HEK293 (cell line): ENCODE measurements around the gene GLTP.
A peak's percentile ranks its signal among the peaks of the same experiment; 100 is the strongest.

Source experiments
- CTCF ChIA-PET: fragments of 350-600 bp; formaldehyde crosslinking; extraction: SDS; loops from one replicate; lab custom pipeline; 2021; ENCODE audit warnings: antibody characterized with exemption; lab: Yijun Ruan, JAX
- POLR2A ChIA-PET: fragments of 300-600 bp; formaldehyde crosslinking; extraction: SDS; loops from one replicate; lab custom pipeline; 2020; ENCODE audit warnings: antibody characterized with exemption, inconsistent platforms; lab: Yijun Ruan, JAX
- H3K27ac ChIP-seq: fragments of 200-500 bp; sonication (Bioruptor generic); 2 replicates; pipeline ENCODE4 v1.5.1; 2014; ENCODE audit warnings: low read depth, low read length, control low read depth, inconsistent platforms; ENCODE audit errors: extremely low read depth
- H3K36me3 ChIP-seq, 2 experiments: fragments of 200-500 bp in 1 of 2; sonication (Bioruptor generic) in 1 of 2; 1 replicate in 1 of 2; 2 replicates in 1 of 2; pipeline ENCODE4 v1.5.1; 2014 to 2017; ENCODE audit warnings: inconsistent platforms in 2 of 2, low read length in 2 of 2; ENCODE audit not compliant: control insufficient read depth in 2 of 2, insufficient read depth in 1 of 2
- H3K4me1 ChIP-seq: fragments of 200-500 bp; sonication (Bioruptor generic); 2 replicates; pipeline ENCODE4 v1.5.1; 2014; ENCODE audit warnings: mild to moderate bottlenecking, low read length, inconsistent platforms; ENCODE audit not compliant: control insufficient read depth, insufficient read depth
- H3K4me3 ChIP-seq: 2 replicates; pipeline ENCODE4 v1.5.1; 2011; ENCODE audit warnings: low read depth, mild to moderate bottlenecking, control low read depth, low read length, moderate library complexity
- H3K9me3 ChIP-seq: fragments of 200-500 bp; sonication (Bioruptor generic); 2 replicates; pipeline ENCODE4 v1.5.1; 2014; ENCODE audit warnings: low read depth, low read length, inconsistent platforms; ENCODE audit not compliant: control insufficient read depth, insufficient read depth
- HOXD13 ChIP-seq: sonication (generic); formaldehyde crosslinking; IDR thresholded peaks from 2 replicates; pipeline ENCODE4 v1.8.0; 2022; ENCODE audit warnings: missing genetic modification reagents, borderline replicate concordance
- KLF16 ChIP-seq: fragments of 450-650 bp; formaldehyde crosslinking; IDR thresholded peaks from 2 replicates; pipeline ENCODE4 v1.5.1; 2017; ENCODE audit warnings: missing biosample characterization, missing genetic modification characterization
- ZEB2 ChIP-seq: fragments of 450-650 bp; formaldehyde crosslinking; IDR thresholded peaks from 2 replicates; pipeline ENCODE4 v1.5.1; 2016; ENCODE audit warnings: missing biosample characterization, missing genetic modification characterization
- ZFHX2 ChIP-seq: fragments of 450-650 bp; formaldehyde crosslinking; conservative IDR thresholded peaks from 2 replicates; pipeline ENCODE4 v1.5.1; 2016; ENCODE audit warnings: missing biosample characterization, missing genetic modification characterization
- ZNF248 ChIP-seq: fragments of 450-650 bp; formaldehyde crosslinking; IDR thresholded peaks from 2 replicates; pipeline ENCODE4 v1.5.1; 2017; ENCODE audit warnings: missing biosample characterization, missing genetic modification characterization
- ZNF292 ChIP-seq: fragments of 450-650 bp; formaldehyde crosslinking; IDR thresholded peaks from 2 replicates; pipeline ENCODE4 v1.5.1; 2016; ENCODE audit warnings: low read depth, missing biosample characterization, missing genetic modification characterization, borderline replicate concordance
- ZNF335 ChIP-seq: fragments of 450-650 bp; formaldehyde crosslinking; conservative IDR thresholded peaks from 2 replicates; pipeline ENCODE4 v1.5.1; 2016; ENCODE audit warnings: missing biosample characterization, missing genetic modification characterization
- ZNF514 ChIP-seq: fragments of 450-650 bp; formaldehyde crosslinking; IDR thresholded peaks from 2 replicates; pipeline ENCODE4 v1.5.1; 2016; ENCODE audit warnings: missing biosample characterization, missing genetic modification characterization
- ZNF596 ChIP-seq: fragments of 450-650 bp; IDR thresholded peaks from 2 replicates; pipeline ENCODE4 v1.5.0; 2018; ENCODE audit warnings: missing biosample characterization, mild to moderate bottlenecking, missing genetic modification characterization, moderate library complexity
- ZNF626 ChIP-seq: fragments of 450-650 bp; sonication (Bioruptor Pico); formaldehyde crosslinking; IDR thresholded peaks from 2 replicates; pipeline ENCODE4 v1.5.1; 2018; ENCODE audit warnings: missing biosample characterization, missing genetic modification characterization, inconsistent platforms
- ZNF664 ChIP-seq: fragments of 450-650 bp; formaldehyde crosslinking; IDR thresholded peaks from 2 replicates; pipeline ENCODE4 v1.5.1; 2016; ENCODE audit warnings: missing biosample characterization, missing genetic modification characterization
- TF ChIP-seq, protein P1 (sequence below): fragments of 450-650 bp; formaldehyde crosslinking; IDR thresholded peaks from 2 replicates; pipeline ENCODE4 v1.5.1; 2016; ENCODE audit warnings: missing biosample characterization, missing genetic modification characterization
- TF ChIP-seq, protein P2 (sequence below): fragments of 450-650 bp; formaldehyde crosslinking; IDR thresholded peaks from 2 replicates; pipeline ENCODE4 v1.5.1; 2016; ENCODE audit warnings: missing biosample characterization, missing genetic modification characterization
- TF ChIP-seq, protein P3 (sequence below): fragments of 450-650 bp; formaldehyde crosslinking; IDR thresholded peaks from 2 replicates; pipeline ENCODE4 v1.5.1; 2016; ENCODE audit warnings: missing biosample characterization, missing genetic modification characterization, borderline replicate concordance
- TF ChIP-seq, protein P4 (sequence below): fragments of 450-650 bp; formaldehyde crosslinking; IDR thresholded peaks from 2 replicates; pipeline ENCODE4 v1.5.1; 2016; ENCODE audit warnings: missing biosample characterization, missing genetic modification characterization, low read depth
- TF ChIP-seq, protein P5 (sequence below): fragments of 450-650 bp; formaldehyde crosslinking; IDR thresholded peaks from 2 replicates; pipeline ENCODE4 v1.5.1; 2016; ENCODE audit warnings: missing biosample characterization, missing genetic modification characterization
- TF ChIP-seq, protein P6 (sequence below): fragments of 450-650 bp; formaldehyde crosslinking; IDR thresholded peaks from 2 replicates; pipeline ENCODE4 v1.5.1; 2016; ENCODE audit warnings: missing biosample characterization, missing genetic modification characterization

The GLTP gene

DNA sequence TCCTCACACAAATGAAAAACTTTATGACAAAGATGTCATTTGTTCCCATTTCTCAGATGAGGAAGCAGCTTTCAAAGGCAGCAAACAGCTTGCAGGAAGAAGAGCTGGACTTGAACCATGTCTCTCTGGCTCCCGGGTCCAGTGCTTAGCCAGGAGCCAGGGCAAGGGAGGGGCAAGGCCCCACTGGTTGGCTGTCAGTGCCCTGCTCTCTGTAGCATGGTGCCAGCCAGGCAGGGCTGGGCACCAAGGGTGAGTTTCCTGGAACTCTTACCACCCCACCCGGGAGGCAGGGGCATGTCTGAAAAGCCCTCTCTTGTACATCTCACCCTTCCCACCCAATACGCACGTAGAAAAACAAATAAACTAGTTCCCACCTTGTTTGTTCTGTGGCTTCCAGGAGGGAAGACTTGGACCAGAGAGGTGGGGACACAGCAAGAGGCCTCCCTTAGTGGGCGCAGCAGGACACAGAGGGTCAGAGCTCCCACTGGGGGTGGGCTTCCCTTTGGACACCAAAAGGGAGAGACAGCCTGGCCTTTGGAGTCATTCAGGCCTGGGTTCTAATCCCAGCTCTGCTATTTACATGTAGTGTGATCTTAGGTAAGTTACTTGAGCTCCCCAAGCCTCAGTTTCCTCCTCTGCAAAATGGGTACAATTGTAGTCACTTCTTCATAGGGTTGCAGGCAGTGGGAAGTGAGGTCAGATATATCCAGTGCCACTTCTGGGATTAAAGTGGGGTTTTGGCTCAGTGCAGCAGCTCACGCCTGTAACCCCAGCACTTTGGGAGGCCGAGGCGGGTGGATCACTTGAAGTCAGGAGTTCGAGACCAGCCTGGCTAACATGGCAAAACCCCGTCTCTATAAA lies 64.4 kb downstream of the GLTP start:
- POLR2A ChIA-PET, result no interaction called here

DNA sequence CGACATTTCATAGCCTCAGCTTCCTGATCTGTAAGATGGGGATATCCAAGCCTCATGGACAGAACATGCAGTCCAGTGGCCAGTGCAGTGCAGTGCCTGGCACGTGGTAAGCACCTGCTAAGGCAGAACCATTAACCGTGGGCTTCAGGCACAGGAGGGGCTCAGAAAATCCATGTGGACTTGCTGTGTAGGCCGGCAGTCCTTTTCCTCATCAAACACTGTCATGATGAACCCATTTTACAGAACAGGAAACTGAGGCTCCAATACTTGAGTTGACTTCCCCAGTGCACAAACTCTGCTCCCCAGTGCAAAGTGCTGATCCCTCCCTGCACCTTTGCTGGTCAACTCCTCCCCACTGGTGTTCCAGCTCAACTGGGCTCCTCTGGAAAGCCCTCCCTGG lies 65.1 kb downstream of the GLTP start:
- ChIA-PET POLR2A (no interaction called here), CTCF (interaction anchor here (1.0 to 2.6 kb wide), 3 partner anchors 10 to 37 kb away, joined by 3 to 15 read pairs (median 13); no protein-coding TSS in a partner anchor)
- Histone ChIP-seq H3K4me3 (no peak overlapping the region), H3K4me1 (no peaks in the 10 kb centered on the region), H3K27ac (no peak overlapping the region), H3K36me3 (peaks cover 0 to 9% of the 10 kb centered on the region in 2 experiments; a peak in 1 of 3 replicates), H3K9me3 (no peaks in the 10 kb centered on the region)
- TF ChIP-seq ZNF514, result no peak
- TF ChIP-seq ZNF664 (tag by site-specific recombination), result no peak
- TF ChIP-seq ZNF292 (tag by site-specific recombination), result no peak
- no peak for TF ChIP-seq ZNF335 (tag by site-specific recombination)
- TF ChIP-seq ZEB2, result no peak
- TF ChIP-seq, protein P1, sequence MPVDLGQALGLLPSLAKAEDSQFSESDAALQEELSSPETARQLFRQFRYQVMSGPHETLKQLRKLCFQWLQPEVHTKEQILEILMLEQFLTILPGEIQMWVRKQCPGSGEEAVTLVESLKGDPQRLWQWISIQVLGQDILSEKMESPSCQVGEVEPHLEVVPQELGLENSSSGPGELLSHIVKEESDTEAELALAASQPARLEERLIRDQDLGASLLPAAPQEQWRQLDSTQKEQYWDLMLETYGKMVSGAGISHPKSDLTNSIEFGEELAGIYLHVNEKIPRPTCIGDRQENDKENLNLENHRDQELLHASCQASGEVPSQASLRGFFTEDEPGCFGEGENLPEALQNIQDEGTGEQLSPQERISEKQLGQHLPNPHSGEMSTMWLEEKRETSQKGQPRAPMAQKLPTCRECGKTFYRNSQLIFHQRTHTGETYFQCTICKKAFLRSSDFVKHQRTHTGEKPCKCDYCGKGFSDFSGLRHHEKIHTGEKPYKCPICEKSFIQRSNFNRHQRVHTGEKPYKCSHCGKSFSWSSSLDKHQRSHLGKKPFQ (tag by site-specific recombination), result no peak
- TF ChIP-seq, protein P2, sequence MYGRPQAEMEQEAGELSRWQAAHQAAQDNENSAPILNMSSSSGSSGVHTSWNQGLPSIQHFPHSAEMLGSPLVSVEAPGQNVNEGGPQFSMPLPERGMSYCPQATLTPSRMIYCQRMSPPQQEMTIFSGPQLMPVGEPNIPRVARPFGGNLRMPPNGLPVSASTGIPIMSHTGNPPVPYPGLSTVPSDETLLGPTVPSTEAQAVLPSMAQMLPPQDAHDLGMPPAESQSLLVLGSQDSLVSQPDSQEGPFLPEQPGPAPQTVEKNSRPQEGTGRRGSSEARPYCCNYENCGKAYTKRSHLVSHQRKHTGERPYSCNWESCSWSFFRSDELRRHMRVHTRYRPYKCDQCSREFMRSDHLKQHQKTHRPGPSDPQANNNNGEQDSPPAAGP (tag by site-specific recombination), result no peak
- TF ChIP-seq, protein P3, sequence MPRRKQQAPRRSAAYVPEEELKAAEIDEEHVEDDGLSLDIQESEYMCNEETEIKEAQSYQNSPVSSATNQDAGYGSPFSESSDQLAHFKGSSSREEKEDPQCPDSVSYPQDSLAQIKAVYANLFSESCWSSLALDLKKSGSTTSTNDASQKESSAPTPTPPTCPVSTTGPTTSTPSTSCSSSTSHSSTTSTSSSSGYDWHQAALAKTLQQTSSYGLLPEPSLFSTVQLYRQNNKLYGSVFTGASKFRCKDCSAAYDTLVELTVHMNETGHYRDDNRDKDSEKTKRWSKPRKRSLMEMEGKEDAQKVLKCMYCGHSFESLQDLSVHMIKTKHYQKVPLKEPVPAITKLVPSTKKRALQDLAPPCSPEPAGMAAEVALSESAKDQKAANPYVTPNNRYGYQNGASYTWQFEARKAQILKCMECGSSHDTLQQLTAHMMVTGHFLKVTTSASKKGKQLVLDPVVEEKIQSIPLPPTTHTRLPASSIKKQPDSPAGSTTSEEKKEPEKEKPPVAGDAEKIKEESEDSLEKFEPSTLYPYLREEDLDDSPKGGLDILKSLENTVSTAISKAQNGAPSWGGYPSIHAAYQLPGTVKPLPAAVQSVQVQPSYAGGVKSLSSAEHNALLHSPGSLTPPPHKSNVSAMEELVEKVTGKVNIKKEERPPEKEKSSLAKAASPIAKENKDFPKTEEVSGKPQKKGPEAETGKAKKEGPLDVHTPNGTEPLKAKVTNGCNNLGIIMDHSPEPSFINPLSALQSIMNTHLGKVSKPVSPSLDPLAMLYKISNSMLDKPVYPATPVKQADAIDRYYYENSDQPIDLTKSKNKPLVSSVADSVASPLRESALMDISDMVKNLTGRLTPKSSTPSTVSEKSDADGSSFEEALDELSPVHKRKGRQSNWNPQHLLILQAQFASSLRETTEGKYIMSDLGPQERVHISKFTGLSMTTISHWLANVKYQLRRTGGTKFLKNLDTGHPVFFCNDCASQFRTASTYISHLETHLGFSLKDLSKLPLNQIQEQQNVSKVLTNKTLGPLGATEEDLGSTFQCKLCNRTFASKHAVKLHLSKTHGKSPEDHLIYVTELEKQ, result no peak
- TF ChIP-seq KLF16 (tag by site-specific recombination), result no peak
- no peak for TF ChIP-seq ZNF248 (tag by site-specific recombination)
- TF ChIP-seq ZNF596, result no peak
- no peak for TF ChIP-seq HOXD13 (CRISPR knock-in tag)
- no peak for TF ChIP-seq ZNF626 (tag by site-specific recombination)

More for the DNA sequence above, 64.4 kb downstream of the GLTP start:
- Histone ChIP-seq H3K9me3 (no peaks in the 10 kb centered on the region), H3K27ac (no peak overlapping the region), H3K4me3 (no peak overlapping the region), H3K36me3 (peaks cover 0 to 9% of the 10 kb centered on the region in 2 experiments; a peak in 1 of 3 replicates), H3K4me1 (no peaks in the 10 kb centered on the region)
- CTCF ChIA-PET, result interaction anchor here (0.6 to 2.6 kb wide), 3 partner anchors 10 to 38 kb away, joined by 3 to 15 read pairs (median 13); no protein-coding TSS in a partner anchor
- TF ChIP-seq, protein P4, sequence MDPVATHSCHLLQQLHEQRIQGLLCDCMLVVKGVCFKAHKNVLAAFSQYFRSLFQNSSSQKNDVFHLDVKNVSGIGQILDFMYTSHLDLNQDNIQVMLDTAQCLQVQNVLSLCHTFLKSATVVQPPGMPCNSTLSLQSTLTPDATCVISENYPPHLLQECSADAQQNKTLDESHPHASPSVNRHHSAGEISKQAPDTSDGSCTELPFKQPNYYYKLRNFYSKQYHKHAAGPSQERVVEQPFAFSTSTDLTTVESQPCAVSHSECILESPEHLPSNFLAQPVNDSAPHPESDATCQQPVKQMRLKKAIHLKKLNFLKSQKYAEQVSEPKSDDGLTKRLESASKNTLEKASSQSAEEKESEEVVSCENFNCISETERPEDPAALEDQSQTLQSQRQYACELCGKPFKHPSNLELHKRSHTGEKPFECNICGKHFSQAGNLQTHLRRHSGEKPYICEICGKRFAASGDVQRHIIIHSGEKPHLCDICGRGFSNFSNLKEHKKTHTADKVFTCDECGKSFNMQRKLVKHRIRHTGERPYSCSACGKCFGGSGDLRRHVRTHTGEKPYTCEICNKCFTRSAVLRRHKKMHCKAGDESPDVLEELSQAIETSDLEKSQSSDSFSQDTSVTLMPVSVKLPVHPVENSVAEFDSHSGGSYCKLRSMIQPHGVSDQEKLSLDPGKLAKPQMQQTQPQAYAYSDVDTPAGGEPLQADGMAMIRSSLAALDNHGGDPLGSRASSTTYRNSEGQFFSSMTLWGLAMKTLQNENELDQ, result no peak
- TF ChIP-seq, protein P5, sequence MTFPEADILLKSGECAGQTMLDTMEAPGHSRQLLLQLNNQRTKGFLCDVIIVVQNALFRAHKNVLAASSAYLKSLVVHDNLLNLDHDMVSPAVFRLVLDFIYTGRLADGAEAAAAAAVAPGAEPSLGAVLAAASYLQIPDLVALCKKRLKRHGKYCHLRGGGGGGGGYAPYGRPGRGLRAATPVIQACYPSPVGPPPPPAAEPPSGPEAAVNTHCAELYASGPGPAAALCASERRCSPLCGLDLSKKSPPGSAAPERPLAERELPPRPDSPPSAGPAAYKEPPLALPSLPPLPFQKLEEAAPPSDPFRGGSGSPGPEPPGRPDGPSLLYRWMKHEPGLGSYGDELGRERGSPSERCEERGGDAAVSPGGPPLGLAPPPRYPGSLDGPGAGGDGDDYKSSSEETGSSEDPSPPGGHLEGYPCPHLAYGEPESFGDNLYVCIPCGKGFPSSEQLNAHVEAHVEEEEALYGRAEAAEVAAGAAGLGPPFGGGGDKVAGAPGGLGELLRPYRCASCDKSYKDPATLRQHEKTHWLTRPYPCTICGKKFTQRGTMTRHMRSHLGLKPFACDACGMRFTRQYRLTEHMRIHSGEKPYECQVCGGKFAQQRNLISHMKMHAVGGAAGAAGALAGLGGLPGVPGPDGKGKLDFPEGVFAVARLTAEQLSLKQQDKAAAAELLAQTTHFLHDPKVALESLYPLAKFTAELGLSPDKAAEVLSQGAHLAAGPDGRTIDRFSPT, result 0 out of 2 replicates have a peak, but pooled peaks have one; percentile 32
- TF ChIP-seq, protein P6, sequence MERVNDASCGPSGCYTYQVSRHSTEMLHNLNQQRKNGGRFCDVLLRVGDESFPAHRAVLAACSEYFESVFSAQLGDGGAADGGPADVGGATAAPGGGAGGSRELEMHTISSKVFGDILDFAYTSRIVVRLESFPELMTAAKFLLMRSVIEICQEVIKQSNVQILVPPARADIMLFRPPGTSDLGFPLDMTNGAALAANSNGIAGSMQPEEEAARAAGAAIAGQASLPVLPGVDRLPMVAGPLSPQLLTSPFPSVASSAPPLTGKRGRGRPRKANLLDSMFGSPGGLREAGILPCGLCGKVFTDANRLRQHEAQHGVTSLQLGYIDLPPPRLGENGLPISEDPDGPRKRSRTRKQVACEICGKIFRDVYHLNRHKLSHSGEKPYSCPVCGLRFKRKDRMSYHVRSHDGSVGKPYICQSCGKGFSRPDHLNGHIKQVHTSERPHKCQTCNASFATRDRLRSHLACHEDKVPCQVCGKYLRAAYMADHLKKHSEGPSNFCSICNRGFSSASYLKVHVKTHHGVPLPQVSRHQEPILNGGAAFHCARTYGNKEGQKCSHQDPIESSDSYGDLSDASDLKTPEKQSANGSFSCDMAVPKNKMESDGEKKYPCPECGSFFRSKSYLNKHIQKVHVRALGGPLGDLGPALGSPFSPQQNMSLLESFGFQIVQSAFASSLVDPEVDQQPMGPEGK (tag by site-specific recombination), result no peak
- no peak for TF ChIP-seq ZFHX2 (tag by site-specific recombination)
